HepG2 (cell line): ENCODE measurements around the gene BCL2L2. TPM values are rescaled to one million over a fixed set of nuclear protein-coding genes. Genes with fewer than 3 reads are reported as not detected.

Experiments used
- CEBPZ ChIP-seq: IDR thresholded peaks from 2 replicates; pipeline ENCODE4 v1.6.1; 2012; ENCODE audit warnings: low read length, improper control_type of control experiment
- HMGA1 ChIP-seq: sonication (generic); formaldehyde crosslinking; conservative IDR thresholded peaks from 2 replicates; pipeline ENCODE4 v1.4.0; 2020; ENCODE audit warnings: missing genetic modification reagents
- KAT7 ChIP-seq: IDR thresholded peaks from 2 replicates; pipeline ENCODE4 v1.6.1; 2018; ENCODE audit warnings: borderline replicate concordance, missing compliant biosample characterization
- MYPOP ChIP-seq: sonication (generic); formaldehyde crosslinking; IDR thresholded peaks from 2 replicates; pipeline ENCODE4 v1.8.1; 2023; ENCODE audit warnings: mild to moderate bottlenecking, moderate library complexity, missing genetic modification reagents
- POLR2G ChIP-seq: fragments of 200-400 bp; formaldehyde crosslinking; IDR thresholded peaks from 2 replicates; pipeline ENCODE4 v1.6.1; 2018; ENCODE audit warnings: mild to moderate bottlenecking, low read depth, low read length, moderate library complexity
- RELA ChIP-seq: sonication (generic); formaldehyde crosslinking; IDR thresholded peaks from 2 replicates; pipeline ENCODE4 v1.4.0; 2020; ENCODE audit warnings: missing genetic modification reagents
- SCMH1 ChIP-seq: sonication (generic); formaldehyde crosslinking; IDR thresholded peaks from 2 replicates; pipeline ENCODE4 v1.9.0; 2021; ENCODE audit warnings: missing genetic modification reagents, mild to moderate bottlenecking, borderline replicate concordance
- SMAD9 ChIP-seq: sonication (generic); formaldehyde crosslinking; IDR thresholded peaks from 2 replicates; pipeline ENCODE4 v1.5.1; 2020; ENCODE audit warnings: mild to moderate bottlenecking, missing genetic modification reagents
- STAT5B ChIP-seq: sonication (generic); formaldehyde crosslinking; IDR thresholded peaks from 2 replicates; pipeline ENCODE4 v1.4.0; 2020; ENCODE audit warnings: missing genetic modification reagents
- TERF1 ChIP-seq: sonication (generic); formaldehyde crosslinking; IDR thresholded peaks from 2 replicates; pipeline ENCODE4 v1.8.0; 2022; ENCODE audit warnings: mild to moderate bottlenecking, missing genetic modification reagents, moderate library complexity
- TSC22D2 ChIP-seq: sonication (generic); formaldehyde crosslinking; IDR thresholded peaks from 2 replicates; pipeline ENCODE4 v1.5.1; 2020; ENCODE audit warnings: missing genetic modification reagents, mild to moderate bottlenecking, borderline replicate concordance
- ZBTB3 ChIP-seq: sonication (generic); formaldehyde crosslinking; IDR thresholded peaks from 2 replicates; pipeline ENCODE4 v1.4.0; 2020; ENCODE audit warnings: low read depth, mild to moderate bottlenecking, moderate library complexity, missing genetic modification reagents, borderline replicate concordance
- ZFAT ChIP-seq: sonication (generic); formaldehyde crosslinking; conservative IDR thresholded peaks from 2 replicates; pipeline ENCODE4 v1.8.1; 2023; ENCODE audit warnings: missing genetic modification reagents, inconsistent platforms
- ZNF101 ChIP-seq: sonication (generic); formaldehyde crosslinking; IDR thresholded peaks from 2 replicates; pipeline ENCODE4 v1.4.0; 2020; ENCODE audit warnings: mild to moderate bottlenecking, low read depth, missing genetic modification reagents, borderline replicate concordance
- ZNF142 ChIP-seq: sonication (generic); formaldehyde crosslinking; IDR thresholded peaks from 2 replicates; pipeline ENCODE4 v1.4.0; 2020; ENCODE audit warnings: missing genetic modification reagents
- ZNF652 ChIP-seq: IDR thresholded peaks from 2 replicates; pipeline ENCODE4 v1.6.1; 2016; ENCODE audit warnings: low read depth, borderline replicate concordance
- ZNF740 ChIP-seq: sonication (generic); formaldehyde crosslinking; IDR thresholded peaks from 2 replicates; pipeline ENCODE4 v1.4.0; 2020; ENCODE audit warnings: missing genetic modification reagents
- polyA plus RNA-seq, 8 experiments: library from polyadenylated mRNA; depleted of rRNA in 3 of 8; stranded (reverse) in 7 of 8; unstranded in 1 of 8; fragments of >200 nt; fragmentation: Illumina TruSeq in 4 of 8; extraction: Trizol in 4 of 8; gene quantifications; 2 replicates each; pipeline versions ENCODE4 v1.2.1 to v1.2.3, GENCODE V29; 2011 to 2016; ENCODE audit warnings: low read depth in 4 of 8, missing spikeins in 1 of 8, mixed read lengths in 1 of 8; ENCODE audit not compliant: insufficient read depth in 1 of 8
- total RNA-seq, 5 experiments: library from RNA; depleted of rRNA; stranded (reverse); fragments of >200 nt; fragmentation: Illumina TruSeq; extraction: Trizol; gene quantifications; 2 replicates each; pipeline ENCODE4 v1.2.3, GENCODE V29; 2016; ENCODE audit warnings: low read depth in 1 of 5

The BCL2L2 gene
- total and polyA plus RNA-seq, 2 of the 13 experiments (the other 11 are each of a cell fraction or from before 2014, with no cell fraction given): 28.1 to 49.8 TPM

- no peak for TF ChIP-seq ZNF142
- no peak; the same call in none of the 2 replicates for TF ChIP-seq POLR2G
- no peak for TF ChIP-seq ZFAT (CRISPR knock-in tag)
- TF ChIP-seq SCMH1: no peak
- TF ChIP-seq KAT7 (CRISPR knock-in tag): no peak
- TF ChIP-seq SMAD9 (CRISPR knock-in tag): no peak
- no peak for TF ChIP-seq ZNF740
- no peak for TF ChIP-seq ZBTB3
- TF ChIP-seq HMGA1: no peak; the same call in 1 of the 2 replicates
- TF ChIP-seq ZNF101: no peak
- TF ChIP-seq ZNF652 (CRISPR knock-in tag): no peak
- no peak for TF ChIP-seq MYPOP
- no peak for TF ChIP-seq CEBPZ
- TF ChIP-seq RELA: no peak
- no peak for TF ChIP-seq STAT5B (CRISPR knock-in tag)
- TF ChIP-seq TERF1 (CRISPR knock-in tag): no peak
- no peak for TF ChIP-seq TSC22D2 (CRISPR knock-in tag)
Observed at GRCh38 chr14:23327947-23328744, 21.5 kb downstream of the BCL2L2 start (continued).
